Stimulated activated naive CD4-positive, alpha-beta T cell treated with Interleukin-2 at 50 U/mL for 16 hours (primary cell): ENCODE results near the gene ANO4.
"Not testable (repeated sequence)": the region's sequence is repeated elsewhere in the genome, so short reads cannot be mapped to it uniquely, and the experiment has no call there.

ENCODE experiments used
- DNase-seq: peaks from one replicate; lab custom pipeline; 2025; lab: John Stamatoyannopoulos, UW

The ANO4 gene

DNA sequence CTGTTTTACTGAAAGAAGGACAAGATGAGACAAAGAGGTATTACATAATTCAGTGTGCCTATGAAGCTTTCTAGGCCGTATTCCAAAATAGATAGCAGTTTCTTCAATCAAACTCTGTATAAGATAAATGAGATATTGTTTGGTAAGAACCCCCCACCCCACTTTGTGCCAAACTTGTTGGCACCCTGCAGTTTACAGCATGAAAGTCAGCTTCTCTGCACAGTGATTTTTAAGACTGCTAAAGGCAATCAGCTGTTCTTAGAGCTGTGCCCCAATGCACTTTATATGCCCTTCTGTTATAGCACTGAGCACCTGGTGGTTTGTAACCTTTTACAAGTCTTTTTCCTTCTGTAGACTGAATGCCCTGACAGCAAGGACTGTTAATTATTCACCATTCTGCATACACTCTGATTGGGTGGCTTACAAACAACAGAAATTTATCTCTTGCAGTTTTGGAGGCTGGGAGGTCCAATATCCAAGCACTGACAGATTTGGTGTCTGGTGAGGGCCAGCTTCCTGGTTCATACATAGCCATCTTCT is 76.7 kb downstream of the ANO4 start:
- no peak for DNase-seq

DNA sequence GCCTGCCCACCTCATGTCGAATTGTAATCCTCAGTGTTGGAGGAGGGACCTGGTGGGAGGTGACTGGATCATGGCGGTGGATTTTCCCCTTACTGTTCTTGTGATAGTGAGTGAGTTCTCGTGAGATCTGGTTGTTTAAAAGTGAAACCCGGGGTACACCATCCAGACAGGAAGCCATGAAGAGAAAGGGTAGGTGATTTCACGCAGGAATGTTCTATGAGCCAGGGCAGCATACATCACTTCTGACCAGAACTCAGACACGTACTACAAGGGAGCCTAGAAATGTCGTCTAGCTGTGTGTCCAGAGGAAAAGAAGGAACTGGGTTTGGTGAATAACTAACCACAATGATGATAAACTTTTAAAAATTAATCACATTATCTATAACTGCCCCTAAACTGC is 80.6 kb downstream of the ANO4 start:
- no peak for DNase-seq

GRCh38 chr12:100875771-100876170 is 81.2 kb downstream of the ANO4 start:
- DNase-seq: no peak

DNA sequence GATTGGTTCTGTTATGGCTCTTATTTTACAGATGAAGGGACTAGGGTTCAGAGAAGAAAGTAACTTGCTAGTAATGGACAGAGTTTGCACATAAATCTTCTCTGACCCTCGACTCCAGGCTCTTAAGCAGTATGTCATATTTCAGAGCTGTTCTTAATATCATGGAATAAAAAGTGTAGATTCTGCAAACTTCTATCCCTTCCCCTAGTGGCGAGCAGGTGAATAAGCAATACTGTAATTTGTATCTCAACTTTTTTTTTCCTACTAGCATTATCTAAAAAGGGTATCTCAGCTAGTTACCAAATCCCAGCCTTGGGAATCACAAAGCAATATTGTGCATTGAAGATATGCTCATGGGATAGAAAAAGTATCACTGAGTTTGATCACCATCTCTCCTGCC is 83.2 kb downstream of the ANO4 start:
- DNase-seq: no peak

DNA sequence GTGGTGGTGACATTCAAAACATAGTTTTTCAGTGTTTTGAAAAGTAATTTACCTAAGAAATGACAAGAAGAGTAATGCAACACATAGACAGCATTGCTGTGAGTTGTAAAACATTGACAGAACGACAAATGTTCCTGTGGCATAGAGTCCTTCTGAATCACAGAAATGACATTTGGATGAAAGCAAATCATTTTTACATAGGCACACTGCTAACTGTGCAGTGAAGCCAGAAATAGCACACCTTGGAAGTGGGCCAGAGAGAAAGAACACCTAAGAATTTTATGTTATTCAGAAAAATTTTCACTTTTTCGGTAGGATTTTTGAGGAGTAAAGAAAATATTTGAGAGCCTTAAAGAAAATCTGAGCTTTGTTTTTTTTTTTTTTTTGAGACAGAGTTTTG is 100.6 kb downstream of the ANO4 start:
- no peak for DNase-seq

DNA sequence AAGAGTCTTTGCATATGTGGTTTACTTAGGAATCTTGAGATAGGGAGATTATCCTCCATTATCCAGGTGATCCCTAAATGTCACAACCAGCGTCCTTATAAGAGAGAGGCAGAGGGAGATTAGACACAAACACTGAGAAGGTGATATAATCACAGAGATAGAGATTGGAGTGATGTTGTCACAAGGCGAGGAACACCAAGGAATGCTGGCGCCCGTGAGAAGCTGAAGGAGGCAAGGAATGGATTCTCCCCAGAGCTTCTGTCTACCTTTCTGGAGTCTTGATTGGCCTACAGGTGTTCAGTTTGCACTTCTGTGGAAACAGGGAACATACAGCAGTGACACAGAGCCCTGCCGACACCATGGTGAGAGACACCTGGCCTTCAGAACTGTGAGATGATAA is 101.6 kb downstream of the ANO4 start:
- DNase-seq: no peak

GRCh38 chr12:100897240-100897639 is 102.7 kb downstream of the ANO4 start:
- no peak for DNase-seq

DNA sequence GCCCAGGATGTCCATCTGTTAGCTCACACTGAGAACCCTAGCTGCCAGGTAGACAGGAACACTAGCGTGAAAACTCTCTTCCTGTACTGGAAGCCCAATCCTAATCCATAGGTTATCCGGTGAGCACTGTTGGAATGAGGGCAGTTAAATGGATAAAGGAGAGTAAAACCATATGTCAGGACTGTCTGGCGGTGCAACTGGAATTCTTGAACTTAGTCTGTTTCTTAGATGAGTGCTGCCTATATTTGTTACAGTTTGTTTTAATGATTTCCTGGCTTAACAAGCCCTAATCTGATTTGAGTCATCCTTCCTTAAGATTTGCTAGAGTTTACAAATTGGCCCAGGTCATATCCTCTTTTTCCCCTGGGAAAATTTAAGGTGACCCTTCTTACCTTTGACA is 104.7 kb downstream of the ANO4 start:
- DNase-seq: no peak

- DNase-seq: no peak
These were observed 106.2 kb downstream of the ANO4 start for GRCh38 chr12:100900808-100901207.

DNA sequence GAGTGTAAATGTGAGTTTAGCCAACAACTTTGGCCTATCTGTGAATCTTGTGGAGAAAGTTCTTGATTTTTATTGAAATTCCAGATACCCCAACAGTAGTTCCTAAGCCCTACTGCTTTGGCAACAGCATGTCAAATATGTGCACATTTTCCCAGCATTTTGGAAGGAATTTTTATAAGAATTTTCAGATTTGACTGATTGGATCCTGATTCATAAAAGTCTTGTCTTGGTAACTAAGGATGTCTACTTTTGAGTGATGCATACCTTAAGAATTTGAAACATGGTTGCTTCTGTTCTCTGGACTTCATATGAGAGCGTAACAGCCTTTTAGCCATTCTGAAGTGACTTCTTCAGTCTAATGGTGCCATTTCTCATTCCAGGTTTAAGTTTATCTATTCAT is 106.7 kb downstream of the ANO4 start:
- DNase-seq: no peak

GRCh38 chr12:100904270-100904669 is 109.7 kb downstream of the ANO4 start:
- DNase-seq: no peak

- no peak for DNase-seq
These were observed 113.9 kb downstream of the ANO4 start for GRCh38 chr12:100908501-100908900.

GRCh38 chr12:100913872-100914592 is 119.5 kb downstream of the ANO4 start:
- DNase-seq: no peak

DNA sequence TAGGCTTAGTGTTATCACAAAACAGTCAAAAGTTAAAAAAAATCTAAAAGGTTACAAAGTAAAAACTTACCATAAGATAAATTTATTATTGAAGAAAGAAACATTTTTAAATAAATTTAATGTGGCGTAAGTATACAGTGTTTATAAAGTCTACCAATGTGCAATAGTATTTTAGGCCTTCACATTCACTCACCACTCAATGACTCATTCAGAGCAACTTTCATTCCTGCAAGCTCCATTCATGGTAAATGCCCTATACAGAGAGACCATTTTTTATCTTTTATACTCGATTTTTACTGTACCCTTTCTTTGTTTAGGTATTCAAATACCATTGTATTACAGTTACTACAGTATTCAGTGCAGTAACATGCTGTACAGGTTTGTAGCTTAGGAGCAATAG is 124.5 kb downstream of the ANO4 start:
- DNase-seq: no peak

- no peak for DNase-seq
These were observed 125.9 kb downstream of the ANO4 start for GRCh38 chr12:100920493-100920892.

DNA sequence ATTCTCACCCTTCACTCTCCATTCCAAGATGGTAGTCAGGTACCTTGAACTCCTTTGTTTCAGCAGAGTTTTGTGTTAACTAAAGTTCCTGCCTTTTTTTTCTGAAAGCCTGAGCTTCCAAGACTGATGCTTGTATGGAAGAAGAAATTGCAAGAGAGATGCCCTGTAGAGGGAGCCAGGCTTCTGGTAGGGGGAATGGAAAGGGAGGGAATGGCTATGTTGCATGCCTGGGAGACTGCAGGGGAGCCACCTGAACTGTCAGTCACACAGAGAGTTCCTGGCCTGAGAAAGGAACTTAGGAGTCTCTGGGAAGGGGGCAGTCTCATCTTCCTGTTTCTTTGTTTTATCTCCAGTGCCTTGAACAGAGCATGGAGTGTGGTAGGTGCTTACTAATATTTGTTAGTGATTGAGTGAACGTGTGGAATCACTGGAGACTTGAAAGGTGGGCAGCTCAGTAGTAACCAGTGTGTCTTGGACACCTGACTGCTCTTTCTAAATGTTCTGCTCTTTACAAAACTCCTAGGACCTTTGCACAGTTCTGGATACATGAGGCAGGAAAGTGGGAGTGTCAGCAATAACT is 132.2 kb downstream of the ANO4 start:
- DNase-seq: no peak

DNA sequence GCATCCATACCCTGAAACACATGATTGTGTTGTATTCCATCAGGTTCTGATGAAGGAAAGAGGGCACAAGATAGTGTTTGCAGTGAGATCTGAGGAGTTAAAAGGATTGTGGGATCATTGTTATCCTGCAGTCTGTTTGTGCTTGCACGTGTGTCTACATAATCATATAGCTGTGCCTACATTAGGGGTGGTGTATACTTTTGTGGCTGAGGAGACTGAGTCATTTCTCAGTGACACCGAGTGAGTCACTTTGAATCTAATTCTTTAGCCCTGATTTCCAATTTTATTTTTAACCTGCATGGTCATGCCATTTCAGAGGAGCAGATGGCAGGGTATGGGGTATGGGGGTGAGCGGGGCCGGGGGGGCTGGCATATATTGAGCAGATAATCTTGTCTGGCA is 133.2 kb downstream of the ANO4 start:
- DNase-seq: no peak

GRCh38 chr12:100932571-100932970 is 138.0 kb downstream of the ANO4 start:
- no peak for DNase-seq

DNA sequence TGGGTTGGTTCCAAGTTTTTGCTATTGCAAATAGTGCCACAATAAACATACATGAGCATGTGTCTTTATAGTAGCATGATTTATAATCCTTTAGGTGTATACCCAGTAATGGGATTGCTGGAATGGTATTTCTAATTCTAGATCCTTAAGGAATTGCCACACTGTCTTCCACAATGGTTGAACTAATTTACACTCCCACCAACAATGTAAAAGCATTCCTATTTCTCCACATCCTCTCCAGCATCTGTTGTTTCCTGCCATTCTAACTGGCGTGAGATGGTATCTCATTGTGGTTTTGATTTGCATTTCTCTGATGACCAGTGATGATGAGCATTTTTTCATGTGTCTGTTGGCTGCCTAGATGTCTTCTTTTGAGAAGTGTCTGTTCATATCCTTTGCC is 139.0 kb downstream of the ANO4 start:
- DNase-seq: not testable (repeated sequence)

DNA sequence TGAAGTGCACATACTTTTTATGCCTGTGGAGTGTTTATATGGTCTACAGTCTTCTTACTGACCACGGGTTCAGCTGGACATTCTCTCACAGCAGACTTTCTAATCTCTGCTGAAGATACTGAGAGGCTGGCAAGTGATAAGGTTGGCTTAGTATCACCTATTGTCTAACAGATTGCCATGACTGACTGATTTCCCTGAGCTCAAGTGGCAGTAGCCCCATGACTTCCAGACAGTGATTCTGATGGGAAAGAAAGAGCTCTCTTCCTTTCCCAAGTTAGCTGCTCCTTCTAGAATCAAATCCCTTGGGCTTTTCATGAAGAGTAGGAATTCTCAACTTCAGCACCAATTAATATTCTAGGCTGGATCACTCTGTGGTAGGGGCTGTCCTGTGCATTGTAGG is 141.4 kb downstream of the ANO4 start:
- DNase-seq: no peak

- no peak for DNase-seq
These were observed 142.1 kb downstream of the ANO4 start for GRCh38 chr12:100936661-100937060.

DNA sequence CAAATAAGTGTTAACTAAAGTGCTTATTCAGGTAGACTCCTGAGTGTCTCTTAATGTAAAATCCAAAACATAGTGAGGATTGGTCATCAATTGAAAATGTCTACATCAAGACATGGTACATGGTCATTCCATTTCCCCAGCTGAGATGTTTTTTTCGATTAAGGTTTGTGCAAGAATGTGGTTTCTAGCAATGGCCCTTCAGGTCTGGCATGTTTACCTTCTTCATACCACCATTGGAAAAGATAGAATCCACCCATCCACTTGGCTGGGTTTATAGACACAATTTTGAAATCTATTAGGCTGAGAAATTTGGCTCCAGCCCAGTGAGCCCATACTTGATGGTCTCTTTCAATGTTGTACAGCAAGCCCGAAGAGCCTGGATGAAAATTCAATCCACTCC is 145.9 kb downstream of the ANO4 start:
- DNase-seq: no peak

- no peak for DNase-seq
These were observed 148.6 kb downstream of the ANO4 start for GRCh38 chr12:100942984-100943749.
